ENCODE measurements around the gene CFAP20.
"Not testable (repeated sequence)": the region's sequence is repeated elsewhere in the genome, so short reads cannot be mapped to it uniquely, and the experiment has no call there.

The CFAP20 gene

GRCh38 chr16:58094791-58095574, 34.2 kb downstream of the CFAP20 start:
- Histone ChIP-seq H3K4me2 (ENCODE audit: low read length) (no peak overlapping the region), H3K27me3 (ENCODE audit: insufficient read depth, low read length) (no peaks in the 10 kb centered on the region), H3K9me2 (ENCODE audit: low read depth, low read length) (no peaks in the 10 kb centered on the region), H3K36me3 (ENCODE audit: insufficient read depth, low read length) (no peaks in the 10 kb centered on the region), H3K4me1 (ENCODE audit: insufficient read depth, low read length, severe bottlenecking) (no peaks in the 10 kb centered on the region), H3F3A (ENCODE audit: insufficient read depth, low read length) (no peaks in the 10 kb centered on the region), H2AFZ (ENCODE audit: low read length) (no peak overlapping the region), H3K27ac (ENCODE audit: low read depth, low read length, poor library complexity, severe bottlenecking) (no peak overlapping the region), H3K9ac (ENCODE audit: low read length) (no peak overlapping the region), H3K79me2 (ENCODE audit: insufficient read depth, low read length) (no peaks in the 10 kb centered on the region), H3K4me3 (ENCODE audit: low read depth, low read length, poor library complexity, severe bottlenecking) (no peak overlapping the region), H4K20me1 (ENCODE audit: insufficient read depth, low read length) (no peaks in the 10 kb centered on the region), H3K9me3 (ENCODE audit: low read length) (no peaks in the 10 kb centered on the region)
- TF ChIP-seq CTCF (IDR thresholded peaks at IDR 0.05; ENCODE audit: low read length) (no peak), EZH2 (IDR thresholded peaks at IDR 0.05; ENCODE audit: borderline replicate concordance, low read length) (no peak)

DNA sequence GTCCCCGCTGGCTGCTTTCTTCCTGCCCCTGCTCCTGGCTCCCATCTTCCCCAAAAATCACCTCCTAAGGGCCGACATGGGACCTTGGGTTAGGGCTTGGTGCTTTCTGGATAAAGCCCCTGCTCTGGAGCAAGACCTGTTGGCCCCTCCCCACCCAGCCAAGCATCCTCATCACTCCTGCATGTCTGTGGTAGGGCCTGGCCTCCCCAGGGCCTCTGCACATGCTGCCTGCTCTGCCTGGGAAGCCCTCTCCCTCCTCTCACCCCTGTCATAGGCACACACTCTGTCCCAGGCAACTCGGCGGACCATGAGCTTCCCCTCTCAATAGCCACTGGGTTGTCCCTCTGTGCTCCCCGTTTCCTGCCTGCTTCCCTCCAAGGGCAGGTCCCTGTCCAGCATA, 35.2 kb downstream of the CFAP20 start:
- no peaks in the 10 kb centered on the region for H3K9me2 ChIP-seq (ENCODE audit: low read depth, low read length)
- no peaks in the 10 kb centered on the region for H3K36me3 ChIP-seq (ENCODE audit: insufficient read depth, low read length)
- no peak overlapping the region for H3K4me3 ChIP-seq (ENCODE audit: low read depth, low read length, poor library complexity, severe bottlenecking)
- H3K27ac ChIP-seq (ENCODE audit: low read depth, low read length, poor library complexity, severe bottlenecking): no peak overlapping the region
- H4K20me1 ChIP-seq (ENCODE audit: insufficient read depth, low read length): no peaks in the 10 kb centered on the region
- H3K4me2 ChIP-seq (ENCODE audit: low read length): no peak overlapping the region
- H3F3A ChIP-seq (ENCODE audit: insufficient read depth, low read length): no peaks in the 10 kb centered on the region
- TF ChIP-seq CTCF (IDR thresholded peaks at IDR 0.05; ENCODE audit: low read length): no peak
- TF ChIP-seq EZH2 (IDR thresholded peaks at IDR 0.05; ENCODE audit: borderline replicate concordance, low read length): no peak
- no peaks in the 10 kb centered on the region for H3K9me3 ChIP-seq (ENCODE audit: low read length)
- no peaks in the 10 kb centered on the region for H3K4me1 ChIP-seq (ENCODE audit: insufficient read depth, low read length, severe bottlenecking)
- no peak overlapping the region for H2AFZ ChIP-seq (ENCODE audit: low read length)
- no peaks in the 10 kb centered on the region for H3K27me3 ChIP-seq (ENCODE audit: insufficient read depth, low read length)
- H3K9ac ChIP-seq (ENCODE audit: low read length): no peak overlapping the region
- no peaks in the 10 kb centered on the region for H3K79me2 ChIP-seq (ENCODE audit: insufficient read depth, low read length)

DNA sequence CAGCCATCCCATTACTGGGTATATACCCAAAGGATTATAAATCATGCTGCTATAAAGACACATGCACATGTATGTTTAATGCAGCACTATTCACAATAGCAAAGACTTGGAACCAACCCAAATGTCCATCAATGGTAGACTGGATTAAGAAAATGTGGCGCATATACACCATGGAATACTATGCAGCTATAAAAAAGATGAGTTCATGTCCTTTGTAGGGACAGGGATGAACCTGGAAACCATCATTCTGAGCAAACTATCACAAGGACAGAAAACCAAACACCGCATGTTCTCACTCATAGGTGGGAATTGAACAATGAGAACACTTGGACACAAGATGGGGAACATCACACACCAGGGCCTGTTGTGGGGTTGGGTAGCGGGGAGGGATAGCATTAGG, 38.8 kb downstream of the CFAP20 start:
- H3K4me2 ChIP-seq (ENCODE audit: low read length): not testable (repeated sequence)

DNA sequence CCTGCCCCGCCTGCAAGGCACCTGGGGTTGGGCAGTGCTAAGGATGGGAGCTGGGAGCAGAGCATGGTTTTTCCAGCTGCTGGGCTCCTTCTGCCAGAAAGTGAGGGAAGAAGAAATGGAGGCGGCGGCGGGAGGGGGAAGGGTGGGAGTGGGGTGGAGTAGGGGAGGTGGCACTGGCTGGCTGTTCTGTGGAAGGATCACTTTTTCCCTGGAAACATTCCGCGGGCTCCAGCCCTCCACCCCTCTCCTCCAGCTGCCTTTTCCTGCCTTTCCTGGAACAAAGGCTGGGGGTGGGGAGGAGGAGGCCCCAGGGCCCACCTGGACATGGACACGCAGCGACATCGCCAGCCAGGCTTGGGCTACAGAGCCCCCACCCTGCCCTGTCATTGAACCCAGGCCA, 41.1 kb downstream of the CFAP20 start:
- TF ChIP-seq EZH2 (IDR thresholded peaks at IDR 0.05; ENCODE audit: borderline replicate concordance, low read length): no peak
- TF ChIP-seq CTCF (IDR thresholded peaks at IDR 0.05; ENCODE audit: low read length): no peak
- Histone ChIP-seq H3K4me3 (ENCODE audit: low read depth, low read length, poor library complexity, severe bottlenecking) (no peak overlapping the region), H3K4me1 (ENCODE audit: insufficient read depth, low read length, severe bottlenecking) (no peaks in the 10 kb centered on the region), H3K27me3 (ENCODE audit: insufficient read depth, low read length) (no peaks in the 10 kb centered on the region), H3K9me3 (ENCODE audit: low read length) (no peaks in the 10 kb centered on the region), H3F3A (ENCODE audit: insufficient read depth, low read length) (no peaks in the 10 kb centered on the region), H3K9me2 (ENCODE audit: low read depth, low read length) (no peaks in the 10 kb centered on the region), H3K79me2 (ENCODE audit: insufficient read depth, low read length) (no peaks in the 10 kb centered on the region), H3K4me2 (ENCODE audit: low read length) (no peak overlapping the region), H3K36me3 (ENCODE audit: insufficient read depth, low read length) (no peaks in the 10 kb centered on the region), H4K20me1 (ENCODE audit: insufficient read depth, low read length) (no peaks in the 10 kb centered on the region), H3K27ac (ENCODE audit: low read depth, low read length, poor library complexity, severe bottlenecking) (no peak overlapping the region), H3K9ac (ENCODE audit: low read length) (no peak overlapping the region), H2AFZ (ENCODE audit: low read length) (no peak overlapping the region)

More for the DNA sequence above, 38.8 kb downstream of the CFAP20 start:
- H3K9me3 ChIP-seq (ENCODE audit: low read length); H3K9me2 ChIP-seq (ENCODE audit: low read depth, low read length); H3K27ac ChIP-seq (ENCODE audit: low read depth, low read length, poor library complexity, severe bottlenecking); H3K9ac ChIP-seq (ENCODE audit: low read length); H3F3A ChIP-seq (ENCODE audit: insufficient read depth, low read length); H3K4me3 ChIP-seq (ENCODE audit: low read depth, low read length, poor library complexity, severe bottlenecking); H3K79me2 ChIP-seq (ENCODE audit: insufficient read depth, low read length); H3K4me1 ChIP-seq (ENCODE audit: insufficient read depth, low read length, severe bottlenecking); H3K27me3 ChIP-seq (ENCODE audit: insufficient read depth, low read length); H3K36me3 ChIP-seq (ENCODE audit: insufficient read depth, low read length); H2AFZ ChIP-seq (ENCODE audit: low read length); H4K20me1 ChIP-seq (ENCODE audit: insufficient read depth, low read length): not testable (repeated sequence)
